Renal pelvis (tissue), 4 donors: ENCODE data around the gene DAAM1. TPM values are rescaled to one million over a fixed set of nuclear protein-coding genes. Genes with fewer than 3 reads are reported as not detected.

Experiments used
- DNase-seq: peaks from one replicate; pipeline ENCODE4 v3.0.0-alpha.2; 2013
- polyA plus RNA-seq, 3 donors: library from polyadenylated mRNA; unstranded; fragments of 120-200 nt; gene quantifications; one replicate each; pipeline ENCODE4 v1.2.1, GENCODE V29; 2013; ENCODE audit not compliant: insufficient read length in 3 of 3

DAAM1 gene
- polyA plus RNA-seq, 3 donors, result 46.6 to 51.4 (median 50.0) TPM

DNA sequence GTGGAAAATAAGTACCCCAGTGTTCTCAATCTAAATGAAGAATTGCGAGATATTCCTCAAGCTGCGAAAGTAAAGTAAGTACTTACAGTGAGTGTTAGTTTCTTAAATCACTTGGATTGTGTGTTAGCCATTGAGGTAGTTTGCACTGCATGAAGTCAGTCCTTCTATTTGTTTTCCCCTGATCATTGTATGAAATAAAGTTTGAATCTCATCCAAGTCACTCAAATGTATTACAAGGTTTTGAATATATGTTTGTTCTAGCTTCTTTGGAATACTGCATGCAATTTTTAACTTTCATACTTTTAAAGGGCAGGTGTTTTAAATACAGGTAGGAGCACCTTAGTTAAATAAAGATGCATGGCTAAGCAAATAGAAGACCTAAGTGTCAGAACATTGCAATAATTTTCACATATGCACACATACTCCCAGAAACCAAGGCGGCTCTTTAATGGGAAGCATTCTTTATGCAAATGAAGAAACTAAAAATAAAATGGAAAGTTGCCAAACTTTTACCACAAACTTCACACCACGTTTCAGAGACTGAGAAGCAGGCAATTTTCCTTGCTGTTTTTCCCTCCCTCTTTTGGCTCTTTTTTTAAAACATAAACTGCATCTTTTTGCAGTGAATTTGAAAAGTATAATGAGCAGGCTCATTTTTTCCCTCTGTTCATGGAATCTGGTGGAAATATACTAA is 171.1 kb downstream of the DAAM1 start:
- no peak for DNase-seq

DNA sequence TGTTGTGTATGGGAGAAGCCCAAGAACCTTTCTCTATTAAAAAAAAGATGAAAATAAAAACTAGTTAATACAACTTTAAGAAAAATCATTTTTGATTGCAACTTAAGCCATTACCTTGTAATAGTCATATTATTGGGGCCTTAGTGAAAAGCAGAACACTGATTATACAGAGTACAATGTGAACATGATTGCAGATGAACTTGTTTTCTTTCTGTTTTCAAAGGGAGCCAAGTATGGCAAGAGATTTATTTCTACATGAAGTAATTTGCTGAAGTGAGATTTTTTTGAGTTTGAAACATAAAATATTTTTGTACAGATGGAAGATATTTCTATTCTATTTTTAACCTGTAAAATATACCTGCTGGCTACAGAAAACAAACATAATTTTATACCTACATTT is 171.8 kb downstream of the DAAM1 start:
- no peak for DNase-seq

- no peak for DNase-seq
Measured at GRCh38 chr14:59360923-59361794, 172.7 kb downstream of the DAAM1 start.

DNA sequence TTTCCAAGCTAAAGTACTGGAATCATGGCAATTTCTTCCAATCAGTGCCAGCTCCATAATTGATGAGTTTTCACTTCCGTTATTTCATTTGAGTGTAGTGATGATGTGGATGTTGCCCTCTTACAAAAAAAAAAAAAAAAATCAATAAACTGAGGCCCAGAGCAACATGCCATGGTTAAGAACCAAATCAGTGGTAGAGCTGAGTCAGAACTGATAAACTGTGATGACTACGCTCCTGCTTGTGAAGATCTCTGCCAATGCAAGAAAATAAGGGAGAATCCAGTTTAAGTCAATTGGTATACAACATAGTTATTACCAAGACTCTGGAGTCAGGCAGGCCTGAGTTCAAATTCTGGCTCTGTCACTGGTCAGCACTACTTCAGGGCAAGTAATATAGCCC is 174.0 kb downstream of the DAAM1 start:
- DNase-seq, result no peak

GRCh38 chr14:59363531-59364226 is 175.2 kb downstream of the DAAM1 start:
- DNase-seq, result no peak

DNA sequence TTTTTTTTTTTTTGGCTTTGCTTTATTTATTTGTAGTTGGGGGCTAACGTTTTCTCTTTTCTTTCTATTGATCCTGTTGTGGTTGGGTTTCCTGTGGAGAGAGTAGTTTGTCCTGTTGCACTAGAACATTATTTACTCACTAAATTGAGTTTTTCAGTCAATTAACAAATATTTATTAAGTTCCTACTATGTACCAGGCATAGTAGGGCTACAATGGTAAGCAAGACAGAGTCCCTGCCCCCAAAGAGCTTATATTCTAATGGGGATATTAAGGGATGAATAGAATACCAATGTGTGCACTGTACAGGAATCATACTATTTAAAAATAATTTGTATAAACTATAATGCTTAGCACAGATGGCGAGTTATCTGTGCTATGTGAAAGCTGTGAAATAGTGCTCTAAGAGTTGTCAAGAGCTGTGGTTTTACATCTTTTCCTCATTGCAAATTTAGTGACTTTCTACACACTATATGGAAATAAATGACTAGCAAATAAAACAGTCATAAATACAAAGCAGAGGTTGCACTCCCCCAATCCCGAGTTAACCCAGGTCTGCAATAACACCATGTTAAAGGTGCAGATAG is 181.8 kb downstream of the DAAM1 start:
- no peak for DNase-seq

DNA sequence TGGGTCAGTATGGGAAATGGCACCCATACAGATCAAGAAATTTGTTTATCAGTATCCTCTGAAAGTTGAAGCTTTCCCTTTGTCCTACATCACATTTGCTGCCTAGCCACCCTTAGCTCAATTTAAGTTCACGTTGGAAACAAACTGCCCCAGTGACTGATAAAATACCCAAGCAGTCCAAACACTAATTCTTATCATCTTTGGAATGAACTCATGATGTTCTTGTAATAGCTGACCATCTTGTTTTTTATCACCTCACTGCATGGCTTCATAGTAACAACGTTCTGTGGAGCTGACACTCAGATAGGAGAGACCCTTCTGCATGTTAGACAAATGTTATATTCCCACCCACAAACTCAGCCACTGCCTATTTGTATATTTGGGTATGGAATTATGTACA is 183.3 kb downstream of the DAAM1 start:
- no peak for DNase-seq

GRCh38 chr14:59374048-59374447 is 185.6 kb downstream of the DAAM1 start:
- DNase-seq, result no peak

DNA sequence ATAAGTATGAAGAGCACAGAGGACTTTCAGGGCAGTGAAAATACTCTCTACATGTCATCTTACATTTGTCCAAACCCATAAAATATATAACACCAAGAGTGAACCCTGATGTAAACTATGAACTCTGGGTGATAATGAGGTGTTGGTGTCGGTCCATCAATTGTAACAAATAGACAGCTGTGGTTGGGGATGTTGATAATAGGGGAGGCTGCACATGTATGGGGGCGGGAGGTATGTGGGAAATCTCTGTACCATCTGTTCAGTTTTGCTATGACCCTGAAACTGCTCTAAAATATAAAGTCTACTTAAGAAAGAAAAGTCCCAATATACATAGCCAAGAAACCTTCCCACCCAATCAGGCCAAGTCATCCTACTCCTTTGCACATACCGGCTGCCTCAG is 188.2 kb downstream of the DAAM1 start:
- no peak for DNase-seq

DNA sequence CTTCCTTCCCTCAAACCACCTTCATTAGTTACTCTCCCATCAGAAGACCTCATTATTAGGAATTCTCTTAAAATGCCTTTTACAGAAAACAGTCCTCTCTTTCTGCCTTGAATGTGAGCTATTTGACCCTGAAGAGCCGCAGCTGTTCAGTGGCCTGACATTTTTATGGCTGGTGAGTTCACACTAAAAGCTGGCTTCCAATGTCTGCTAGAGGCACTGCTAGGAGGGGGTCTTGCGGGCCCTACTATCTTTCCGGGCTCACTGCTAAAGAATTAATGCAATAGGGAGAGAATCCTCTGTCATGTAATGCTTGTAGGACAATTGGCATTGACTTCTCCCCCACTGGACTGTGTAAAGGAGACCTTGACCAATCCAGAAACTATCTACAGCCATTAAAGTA is 189.0 kb downstream of the DAAM1 start:
- DNase-seq, result peak; percentile 87

DNA sequence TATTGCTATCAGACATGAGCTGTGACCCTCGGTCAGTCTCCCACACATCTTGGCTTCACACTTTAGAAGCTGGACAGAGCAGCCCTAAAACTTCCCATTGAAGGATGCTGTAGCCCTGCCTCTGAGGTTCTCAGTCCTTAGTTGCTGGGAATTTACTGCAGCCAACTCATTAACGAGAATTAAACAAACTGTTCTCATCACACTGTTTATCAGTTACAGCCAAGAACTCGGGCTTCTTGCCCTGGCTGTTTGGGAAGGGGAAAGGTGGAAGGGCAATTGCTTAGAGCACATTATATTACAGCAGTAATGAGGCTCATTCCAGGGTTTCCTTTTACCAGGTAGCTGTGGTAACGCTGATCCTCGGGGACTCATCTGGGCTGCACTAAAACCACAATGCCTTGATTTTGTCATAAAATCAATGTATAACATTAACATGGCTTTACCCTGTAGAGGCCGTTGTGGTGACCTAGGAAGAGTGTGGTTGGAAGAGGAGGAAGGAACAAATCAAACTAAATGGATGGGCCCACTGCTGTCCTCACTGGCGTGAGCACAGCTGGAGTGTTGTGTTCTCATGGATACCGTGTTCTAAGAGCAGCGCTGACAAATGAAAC is 189.6 kb downstream of the DAAM1 start:
- DNase-seq, result peak; percentile 69

GRCh38 chr14:59389936-59390335 is 201.5 kb downstream of the DAAM1 start:
- no peak for DNase-seq

- DNase-seq, result no peak
Measured at GRCh38 chr14:59391388-59391787, 202.9 kb downstream of the DAAM1 start.

- no peak for DNase-seq
Measured at GRCh38 chr14:59394268-59394667, 205.8 kb downstream of the DAAM1 start.

GRCh38 chr14:59395672-59396071 is 207.2 kb downstream of the DAAM1 start:
- DNase-seq, result no peak

DNA sequence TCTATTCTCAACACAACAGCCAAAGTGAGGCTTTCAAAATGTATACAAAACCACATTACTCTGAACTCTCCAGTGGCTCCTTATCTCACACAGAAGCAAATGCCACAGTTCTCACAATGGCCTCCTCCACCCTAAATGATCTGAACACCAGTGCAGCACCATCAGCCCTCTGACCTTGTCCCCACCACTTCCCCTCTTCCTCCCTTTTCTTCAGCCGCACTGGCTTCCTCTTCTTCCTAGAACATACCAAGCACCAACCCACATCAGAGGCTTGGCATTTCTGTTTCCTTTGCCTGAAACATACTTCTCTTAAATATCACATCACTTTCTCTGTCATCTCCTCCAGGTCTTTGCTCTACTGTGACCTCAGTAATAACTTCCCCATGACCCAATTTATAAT is 210.4 kb downstream of the DAAM1 start:
- no peak for DNase-seq

- DNase-seq, result no peak
Measured at GRCh38 chr14:59406454-59407245, 218.2 kb downstream of the DAAM1 start.

- no peak for DNase-seq
Measured at GRCh38 chr14:59407246-59408010, 219.0 kb downstream of the DAAM1 start.

DNA sequence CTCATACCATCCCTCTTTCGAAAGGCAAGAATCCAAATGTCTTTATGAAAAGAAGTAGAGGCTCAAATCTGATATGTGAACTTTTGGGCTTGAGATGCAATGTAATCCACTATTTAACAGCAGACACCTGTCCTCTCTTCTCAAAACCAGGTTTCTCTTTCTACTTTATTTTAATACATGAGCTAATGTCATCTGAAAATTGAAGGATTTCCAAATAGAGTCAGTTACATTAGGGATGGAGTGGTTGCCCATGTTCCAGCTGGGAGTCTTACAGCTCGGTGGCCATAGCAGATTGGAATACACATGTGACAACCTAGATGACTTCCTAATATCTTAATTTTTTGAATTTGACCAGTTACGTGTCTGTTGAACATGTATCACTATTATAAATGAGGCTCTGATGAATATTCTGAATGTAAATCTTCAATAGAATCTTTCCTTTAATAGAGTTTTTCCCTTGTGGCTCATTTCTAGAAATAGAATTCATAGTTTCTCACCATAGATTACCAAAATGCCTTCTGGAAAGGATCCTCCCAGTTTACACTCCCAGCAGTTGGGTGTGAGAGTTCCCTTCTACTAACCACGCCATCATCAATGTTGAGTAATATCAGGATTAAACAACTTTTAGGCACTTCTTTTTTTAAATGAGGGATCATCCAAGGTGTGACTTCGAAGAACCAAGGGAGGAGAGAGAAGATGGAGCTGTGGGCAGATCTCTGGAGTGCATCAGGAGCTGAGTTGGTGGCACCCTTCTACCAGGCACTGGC is 227.6 kb downstream of the DAAM1 start:
- DNase-seq, result no peak
